MM.1S (cell line): Measurements from ENCODE around the gene STX1B.

ENCODE experiments used
- DNase-seq: peaks from one replicate; pipeline ENCODE4 v3.0.0-alpha.2; 2015
- H2AFZ ChIP-seq: fragments of 300-600 bp; sonication (generic); 2 replicates; pipeline ENCODE4 v1.6.0; 2016; ENCODE audit warnings: antibody characterized with exemption, low read length
- H3F3A ChIP-seq: fragments of 300-600 bp; sonication (generic); 2 replicates; pipeline ENCODE4 v1.6.1; 2016; ENCODE audit warnings: mild to moderate bottlenecking, antibody characterized with exemption, low read length, moderate library complexity, mixed read lengths; ENCODE audit not compliant: insufficient read depth
- H3K27ac ChIP-seq: fragments of 300-600 bp; sonication (generic); 2 replicates; pipeline ENCODE4 v1.5.1; 2016; ENCODE audit warnings: mild to moderate bottlenecking, low read length
- H3K27me3 ChIP-seq: fragments of 300-600 bp; sonication (generic); replicated peaks from 2 replicates; pipeline ENCODE4 v1.6.0; 2016; ENCODE audit warnings: low read length; ENCODE audit not compliant: insufficient read depth
- H3K36me3 ChIP-seq: fragments of 300-600 bp; sonication (generic); replicated peaks from 2 replicates; pipeline ENCODE4 v1.6.1; 2016; ENCODE audit warnings: mild to moderate bottlenecking, low read length, mixed read lengths; ENCODE audit not compliant: insufficient read depth
- H3K4me1 ChIP-seq: fragments of 300-600 bp; sonication (generic); 2 replicates; pipeline ENCODE4 v1.6.1; 2016; ENCODE audit warnings: low read length, mixed read lengths
- H3K4me2 ChIP-seq: fragments of 300-600 bp; sonication (generic); 2 replicates; pipeline ENCODE4 v1.6.0; 2016; ENCODE audit warnings: low read depth, low read length
- H3K4me3 ChIP-seq: fragments of 300-600 bp; sonication (generic); 2 replicates; pipeline ENCODE4 v1.5.1; 2016; ENCODE audit warnings: low read length, mixed read lengths
- H3K79me2 ChIP-seq: fragments of 300-600 bp; sonication (generic); 2 replicates; pipeline ENCODE4 v1.6.1; 2016; ENCODE audit warnings: mixed run types, low read length, mixed read lengths
- H3K9ac ChIP-seq: fragments of 300-600 bp; sonication (generic); 2 replicates; pipeline ENCODE4 v1.6.1; 2016; ENCODE audit warnings: low read length, mixed read lengths
- H3K9me2 ChIP-seq: fragments of 300-600 bp; sonication (generic); replicated peaks from 2 replicates; pipeline ENCODE4 v1.6.1; 2016; ENCODE audit warnings: mild to moderate bottlenecking, low read length, mixed read lengths; ENCODE audit not compliant: insufficient read depth
- H3K9me3 ChIP-seq: fragments of 300-600 bp; sonication (generic); replicated peaks from 2 replicates; pipeline ENCODE4 v1.6.1; 2016; ENCODE audit warnings: mild to moderate bottlenecking, low read length, mixed read lengths; ENCODE audit not compliant: insufficient read depth
- H4K20me1 ChIP-seq: fragments of 300-600 bp; sonication (generic); 2 replicates; pipeline ENCODE4 v1.6.1; 2016; ENCODE audit warnings: mild to moderate bottlenecking, low read length, moderate library complexity, mixed read lengths; ENCODE audit not compliant: insufficient read depth
- EZH2 ChIP-seq: fragments of 300-600 bp; sonication (generic); optimal IDR thresholded peaks from 2 replicates; pipeline ENCODE3; 2017; ENCODE audit warnings: low read depth, mild to moderate bottlenecking, antibody characterized with exemption, low read length, mixed read lengths
- EZH2phosphoT487 ChIP-seq: fragments of 300-600 bp; sonication (generic); IDR thresholded peaks from 2 replicates; pipeline ENCODE4 v1.6.1; 2018; ENCODE audit warnings: antibody characterized with exemption, low read length
- TF ChIP-seq, protein P1 (sequence below): fragments of 300-600 bp; sonication (generic); IDR thresholded peaks from 2 replicates; pipeline ENCODE4 v1.5.1; 2016; ENCODE audit warnings: antibody characterized with exemption, low read length, mixed read lengths

STX1B gene

DNA sequence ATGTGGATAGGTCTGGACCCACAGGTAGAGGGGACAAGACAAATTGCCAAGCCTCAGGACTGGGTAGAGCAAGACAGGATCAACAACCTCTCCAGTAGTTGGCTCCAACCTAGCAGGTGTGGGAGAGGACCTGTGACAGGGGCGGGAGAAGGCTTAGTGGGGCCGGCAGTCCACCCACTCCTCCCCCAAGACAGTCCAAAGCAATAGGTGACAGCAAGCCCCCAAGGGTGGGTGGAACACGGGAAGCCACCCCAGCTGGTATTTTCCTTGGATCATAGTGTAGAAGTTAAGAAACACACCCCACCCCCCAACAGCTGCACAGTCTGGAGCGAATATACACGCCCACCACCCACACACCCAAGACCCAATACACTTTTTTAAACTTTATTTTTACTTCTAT lies 18.8 kb upstream of the STX1B start:
- Histone ChIP-seq H4K20me1 (no peaks in the 10 kb centered on the region), H3K27ac (no peak overlapping the region), H3K27me3 (no peaks in the 10 kb centered on the region), H3K4me2 (no peak overlapping the region), H3K9me2 (no peaks in the 10 kb centered on the region), H3K9me3 (no peaks in the 10 kb centered on the region), H3K4me3 (no peak overlapping the region), H3K9ac (no peak overlapping the region), H2AFZ (no peak overlapping the region), H3K79me2 (peaks cover 9% of the 10 kb centered on the region), H3F3A (peaks cover 13% of the 10 kb centered on the region; the same call in 1 of the 2 replicates), H3K4me1 (0 out of 2 replicates have a peak, but pooled peaks cover 5% of the 10 kb centered on the region), H3K36me3 (no peaks in the 10 kb centered on the region)
- TF ChIP-seq, protein P1, sequence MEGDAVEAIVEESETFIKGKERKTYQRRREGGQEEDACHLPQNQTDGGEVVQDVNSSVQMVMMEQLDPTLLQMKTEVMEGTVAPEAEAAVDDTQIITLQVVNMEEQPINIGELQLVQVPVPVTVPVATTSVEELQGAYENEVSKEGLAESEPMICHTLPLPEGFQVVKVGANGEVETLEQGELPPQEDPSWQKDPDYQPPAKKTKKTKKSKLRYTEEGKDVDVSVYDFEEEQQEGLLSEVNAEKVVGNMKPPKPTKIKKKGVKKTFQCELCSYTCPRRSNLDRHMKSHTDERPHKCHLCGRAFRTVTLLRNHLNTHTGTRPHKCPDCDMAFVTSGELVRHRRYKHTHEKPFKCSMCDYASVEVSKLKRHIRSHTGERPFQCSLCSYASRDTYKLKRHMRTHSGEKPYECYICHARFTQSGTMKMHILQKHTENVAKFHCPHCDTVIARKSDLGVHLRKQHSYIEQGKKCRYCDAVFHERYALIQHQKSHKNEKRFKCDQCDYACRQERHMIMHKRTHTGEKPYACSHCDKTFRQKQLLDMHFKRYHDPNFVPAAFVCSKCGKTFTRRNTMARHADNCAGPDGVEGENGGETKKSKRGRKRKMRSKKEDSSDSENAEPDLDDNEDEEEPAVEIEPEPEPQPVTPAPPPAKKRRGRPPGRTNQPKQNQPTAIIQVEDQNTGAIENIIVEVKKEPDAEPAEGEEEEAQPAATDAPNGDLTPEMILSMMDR = no peak
- TF ChIP-seq EZH2phosphoT487 (no peak), EZH2 (no peak)
- no peak for DNase-seq

DNA sequence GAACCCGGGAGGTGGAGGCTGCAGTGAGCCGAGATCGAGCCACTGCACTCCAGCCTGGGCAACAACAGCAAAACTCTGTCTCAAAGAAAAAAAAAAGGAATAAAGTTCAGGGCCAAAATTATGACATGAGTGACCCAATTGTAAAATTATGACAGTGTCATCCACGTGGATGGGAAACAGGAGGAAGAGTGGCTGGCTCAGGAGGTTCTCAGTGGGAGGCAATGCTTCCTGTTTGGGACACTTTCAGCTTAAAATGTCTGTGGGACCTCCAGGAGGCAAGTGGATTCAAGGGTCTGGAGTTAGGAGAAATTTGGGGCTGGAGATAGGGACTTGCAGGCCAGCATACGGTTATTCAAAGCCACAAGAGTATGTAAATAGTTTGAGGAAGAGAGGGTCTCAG lies 14.9 kb upstream of the STX1B start:
- H3K9me2 ChIP-seq = no peaks in the 10 kb centered on the region
- H3F3A ChIP-seq = no peaks in the 10 kb centered on the region
- no peaks in the 10 kb centered on the region for H3K9me3 ChIP-seq
- TF ChIP-seq, protein P1 = no peak
- no peak for TF ChIP-seq EZH2phosphoT487
- TF ChIP-seq EZH2 = no peak
- H3K4me2 ChIP-seq = no peak overlapping the region
- no peaks in the 10 kb centered on the region for H3K27me3 ChIP-seq
- peaks cover 5% of the 10 kb centered on the region; the same call in 1 of the 2 replicates for H3K4me1 ChIP-seq
- no peak overlapping the region for H3K9ac ChIP-seq
- H3K4me3 ChIP-seq = no peak overlapping the region
- DNase-seq = no peak
- H3K79me2 ChIP-seq = no peaks in the 10 kb centered on the region
- no peaks in the 10 kb centered on the region for H4K20me1 ChIP-seq
- no peak overlapping the region for H3K27ac ChIP-seq
- H3K36me3 ChIP-seq = no peaks in the 10 kb centered on the region
- no peak overlapping the region for H2AFZ ChIP-seq

DNA sequence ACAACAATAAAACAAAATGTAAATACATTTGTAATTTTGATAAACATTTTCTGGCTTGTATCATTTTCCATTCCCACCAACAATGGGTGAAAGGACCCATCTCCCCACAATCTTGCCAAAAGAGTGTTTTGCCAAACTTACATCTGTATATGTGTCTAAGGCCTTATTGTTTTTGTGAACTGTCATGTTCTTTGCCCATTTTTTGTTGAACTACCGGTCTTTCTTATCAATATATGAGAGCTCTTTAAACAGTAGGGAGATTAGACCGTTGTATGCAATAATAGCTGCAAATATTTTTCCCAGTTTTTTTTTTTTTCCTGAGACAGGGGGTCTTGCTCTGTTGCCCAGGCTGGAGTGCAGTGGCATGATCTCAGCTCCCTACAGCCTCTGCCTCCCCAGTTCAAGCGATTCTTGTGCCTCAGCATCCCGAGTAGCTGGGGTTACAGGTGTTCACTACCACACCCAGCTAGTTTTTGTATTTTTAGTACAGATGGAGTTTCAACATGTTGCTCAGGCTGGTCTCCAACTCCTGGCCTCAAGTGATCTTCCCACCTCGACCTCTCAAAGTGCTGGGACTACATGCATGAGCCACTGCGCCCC lies 13.3 kb upstream of the STX1B start:
- Histone ChIP-seq H3K36me3 (no peaks in the 10 kb centered on the region), H3K9me3 (no peaks in the 10 kb centered on the region), H3K9ac (no peak overlapping the region), H3F3A (no peaks in the 10 kb centered on the region), H3K4me1 (peaks cover 5% of the 10 kb centered on the region; the same call in 1 of the 2 replicates), H3K79me2 (no peaks in the 10 kb centered on the region), H3K4me2 (no peak overlapping the region), H3K27ac (no peak overlapping the region), H4K20me1 (no peaks in the 10 kb centered on the region), H3K9me2 (no peaks in the 10 kb centered on the region), H3K27me3 (no peaks in the 10 kb centered on the region), H3K4me3 (no peak overlapping the region), H2AFZ (no peak overlapping the region)
- no peak for DNase-seq
- TF ChIP-seq EZH2phosphoT487 (no peak), EZH2 (no peak)
- TF ChIP-seq, protein P1 = no peak
